ENCODE results near the gene DCHS1. TPM values are rescaled to one million over a fixed set of nuclear protein-coding genes. Genes with fewer than 3 reads are reported as not detected.
A peak's percentile ranks its signal among the peaks of the same experiment; 100 is the strongest.

Gene DCHS1
- total and polyA plus RNA-seq, 2 of the 13 experiments (the other 11 are each of a cell fraction or from before 2014, with no cell fraction given): under 0.01 to 0.03 TPM

DNA sequence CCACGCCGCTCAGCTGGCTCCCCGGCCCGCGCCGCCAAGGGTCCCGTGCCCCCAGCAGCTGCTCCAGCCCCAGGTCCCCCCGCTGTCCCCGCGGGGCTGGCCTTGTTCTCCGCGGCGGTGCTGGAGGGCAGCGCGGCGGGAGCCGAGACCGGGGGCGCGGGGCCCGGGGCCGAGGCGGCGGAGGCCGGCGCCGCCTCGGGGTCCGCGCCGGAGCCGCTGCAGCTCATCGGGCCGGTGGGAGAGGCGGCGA, 43.7 kb downstream of the DCHS1 start (continued):
- TF ChIP-seq GFI1 (CRISPR knock-in tag; IDR thresholded peaks at IDR 0.05; ENCODE audit: borderline replicate concordance) (0 out of 2 replicates have a peak, but pooled peaks have one; percentile 52), FOXO1 (CRISPR knock-in tag; IDR thresholded peaks at IDR 0.05) (no peak), ZFP82 (CRISPR knock-in tag; IDR thresholded peaks at IDR 0.05; ENCODE audit: borderline replicate concordance) (peak; percentile 85; the same call in 1 of the 2 replicates), ZNF7 (CRISPR knock-in tag; IDR thresholded peaks at IDR 0.05) (no peak), HIVEP1 (CRISPR knock-in tag; IDR thresholded peaks at IDR 0.05) (no peak), FOXK1 (CRISPR knock-in tag; IDR thresholded peaks at IDR 0.05; ENCODE audit: borderline replicate concordance, low read depth) (no peak), PLRG1 (conservative IDR thresholded peaks at IDR 0.05) (no peak), HNRNPK (IDR thresholded peaks at IDR 0.05; ENCODE audit: low read depth, low read length, poor library complexity, severe bottlenecking) (peak; percentile 50), SAFB2 (CRISPR knock-in tag; IDR thresholded peaks at IDR 0.05; ENCODE audit: borderline replicate concordance, low read depth) (no peak), STAG1 (CRISPR knock-in tag; IDR thresholded peaks at IDR 0.05) (no peak), ZBTB38 (CRISPR knock-in tag; IDR thresholded peaks at IDR 0.05) (no peak), MTA3 (CRISPR knock-in tag; IDR thresholded peaks at IDR 0.05) (no peak), ZNF34 (CRISPR knock-in tag; IDR thresholded peaks at IDR 0.05; ENCODE audit: borderline replicate concordance) (no peak), ZNF556 (CRISPR knock-in tag; IDR thresholded peaks at IDR 0.05; ENCODE audit: borderline replicate concordance) (no peak)
- TF ChIP-seq, protein P1, sequence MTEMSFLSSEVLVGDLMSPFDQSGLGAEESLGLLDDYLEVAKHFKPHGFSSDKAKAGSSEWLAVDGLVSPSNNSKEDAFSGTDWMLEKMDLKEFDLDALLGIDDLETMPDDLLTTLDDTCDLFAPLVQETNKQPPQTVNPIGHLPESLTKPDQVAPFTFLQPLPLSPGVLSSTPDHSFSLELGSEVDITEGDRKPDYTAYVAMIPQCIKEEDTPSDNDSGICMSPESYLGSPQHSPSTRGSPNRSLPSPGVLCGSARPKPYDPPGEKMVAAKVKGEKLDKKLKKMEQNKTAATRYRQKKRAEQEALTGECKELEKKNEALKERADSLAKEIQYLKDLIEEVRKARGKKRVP (CRISPR knock-in tag; IDR thresholded peaks at IDR 0.05): no peak
- TF ChIP-seq, protein P2, sequence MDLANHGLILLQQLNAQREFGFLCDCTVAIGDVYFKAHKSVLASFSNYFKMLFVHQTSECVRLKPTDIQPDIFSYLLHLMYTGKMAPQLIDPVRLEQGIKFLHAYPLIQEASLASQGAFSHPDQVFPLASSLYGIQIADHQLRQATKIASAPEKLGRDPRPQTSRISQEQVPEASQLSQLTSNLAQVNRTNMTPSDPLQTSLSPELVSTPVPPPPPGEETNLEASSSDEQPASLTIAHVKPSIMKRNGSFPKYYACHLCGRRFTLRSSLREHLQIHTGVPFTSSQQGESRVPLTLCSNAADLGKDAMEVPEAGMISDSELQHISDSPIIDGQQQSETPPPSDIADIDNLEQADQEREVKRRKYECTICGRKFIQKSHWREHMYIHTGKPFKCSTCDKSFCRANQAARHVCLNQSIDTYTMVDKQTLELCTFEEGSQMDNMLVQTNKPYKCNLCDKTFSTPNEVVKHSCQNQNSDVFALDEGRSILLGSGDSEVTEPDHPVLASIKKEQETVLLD (CRISPR knock-in tag; IDR thresholded peaks at IDR 0.05; ENCODE audit: low read depth): no peak
- TF ChIP-seq, protein P3, sequence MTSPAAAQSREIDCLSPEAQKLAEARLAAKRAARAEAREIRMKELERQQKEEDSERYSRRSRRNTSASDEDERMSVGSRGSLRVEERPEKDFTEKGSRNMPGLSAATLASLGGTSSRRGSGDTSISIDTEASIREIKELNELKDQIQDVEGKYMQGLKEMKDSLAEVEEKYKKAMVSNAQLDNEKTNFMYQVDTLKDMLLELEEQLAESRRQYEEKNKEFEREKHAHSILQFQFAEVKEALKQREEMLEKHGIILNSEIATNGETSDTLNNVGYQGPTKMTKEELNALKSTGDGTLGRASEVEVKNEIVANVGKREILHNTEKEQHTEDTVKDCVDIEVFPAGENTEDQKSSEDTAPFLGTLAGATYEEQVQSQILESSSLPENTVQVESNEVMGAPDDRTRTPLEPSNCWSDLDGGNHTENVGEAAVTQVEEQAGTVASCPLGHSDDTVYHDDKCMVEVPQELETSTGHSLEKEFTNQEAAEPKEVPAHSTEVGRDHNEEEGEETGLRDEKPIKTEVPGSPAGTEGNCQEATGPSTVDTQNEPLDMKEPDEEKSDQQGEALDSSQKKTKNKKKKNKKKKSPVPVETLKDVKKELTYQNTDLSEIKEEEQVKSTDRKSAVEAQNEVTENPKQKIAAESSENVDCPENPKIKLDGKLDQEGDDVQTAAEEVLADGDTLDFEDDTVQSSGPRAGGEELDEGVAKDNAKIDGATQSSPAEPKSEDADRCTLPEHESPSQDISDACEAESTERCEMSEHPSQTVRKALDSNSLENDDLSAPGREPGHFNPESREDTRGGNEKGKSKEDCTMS (CRISPR knock-in tag; conservative IDR thresholded peaks at IDR 0.05): no peak
- TF ChIP-seq, protein P4, sequence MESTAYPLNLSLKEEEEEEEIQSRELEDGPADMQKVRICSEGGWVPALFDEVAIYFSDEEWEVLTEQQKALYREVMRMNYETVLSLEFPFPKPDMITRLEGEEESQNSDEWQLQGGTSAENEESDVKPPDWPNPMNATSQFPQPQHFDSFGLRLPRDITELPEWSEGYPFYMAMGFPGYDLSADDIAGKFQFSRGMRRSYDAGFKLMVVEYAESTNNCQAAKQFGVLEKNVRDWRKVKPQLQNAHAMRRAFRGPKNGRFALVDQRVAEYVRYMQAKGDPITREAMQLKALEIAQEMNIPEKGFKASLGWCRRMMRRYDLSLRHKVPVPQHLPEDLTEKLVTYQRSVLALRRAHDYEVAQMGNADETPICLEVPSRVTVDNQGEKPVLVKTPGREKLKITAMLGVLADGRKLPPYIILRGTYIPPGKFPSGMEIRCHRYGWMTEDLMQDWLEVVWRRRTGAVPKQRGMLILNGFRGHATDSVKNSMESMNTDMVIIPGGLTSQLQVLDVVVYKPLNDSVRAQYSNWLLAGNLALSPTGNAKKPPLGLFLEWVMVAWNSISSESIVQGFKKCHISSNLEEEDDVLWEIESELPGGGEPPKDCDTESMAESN (CRISPR knock-in tag; conservative IDR thresholded peaks at IDR 0.05): no peak
- TF ChIP-seq, protein P5, sequence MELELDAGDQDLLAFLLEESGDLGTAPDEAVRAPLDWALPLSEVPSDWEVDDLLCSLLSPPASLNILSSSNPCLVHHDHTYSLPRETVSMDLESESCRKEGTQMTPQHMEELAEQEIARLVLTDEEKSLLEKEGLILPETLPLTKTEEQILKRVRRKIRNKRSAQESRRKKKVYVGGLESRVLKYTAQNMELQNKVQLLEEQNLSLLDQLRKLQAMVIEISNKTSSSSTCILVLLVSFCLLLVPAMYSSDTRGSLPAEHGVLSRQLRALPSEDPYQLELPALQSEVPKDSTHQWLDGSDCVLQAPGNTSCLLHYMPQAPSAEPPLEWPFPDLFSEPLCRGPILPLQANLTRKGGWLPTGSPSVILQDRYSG (CRISPR knock-in tag; IDR thresholded peaks at IDR 0.05): no peak
- TF ChIP-seq, protein P6, sequence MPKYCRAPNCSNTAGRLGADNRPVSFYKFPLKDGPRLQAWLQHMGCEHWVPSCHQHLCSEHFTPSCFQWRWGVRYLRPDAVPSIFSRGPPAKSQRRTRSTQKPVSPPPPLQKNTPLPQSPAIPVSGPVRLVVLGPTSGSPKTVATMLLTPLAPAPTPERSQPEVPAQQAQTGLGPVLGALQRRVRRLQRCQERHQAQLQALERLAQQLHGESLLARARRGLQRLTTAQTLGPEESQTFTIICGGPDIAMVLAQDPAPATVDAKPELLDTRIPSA (CRISPR knock-in tag; IDR thresholded peaks at IDR 0.05; ENCODE audit: borderline replicate concordance): 0 out of 2 replicates have a peak, but pooled peaks have one; percentile 18
- TF ChIP-seq, protein P7, sequence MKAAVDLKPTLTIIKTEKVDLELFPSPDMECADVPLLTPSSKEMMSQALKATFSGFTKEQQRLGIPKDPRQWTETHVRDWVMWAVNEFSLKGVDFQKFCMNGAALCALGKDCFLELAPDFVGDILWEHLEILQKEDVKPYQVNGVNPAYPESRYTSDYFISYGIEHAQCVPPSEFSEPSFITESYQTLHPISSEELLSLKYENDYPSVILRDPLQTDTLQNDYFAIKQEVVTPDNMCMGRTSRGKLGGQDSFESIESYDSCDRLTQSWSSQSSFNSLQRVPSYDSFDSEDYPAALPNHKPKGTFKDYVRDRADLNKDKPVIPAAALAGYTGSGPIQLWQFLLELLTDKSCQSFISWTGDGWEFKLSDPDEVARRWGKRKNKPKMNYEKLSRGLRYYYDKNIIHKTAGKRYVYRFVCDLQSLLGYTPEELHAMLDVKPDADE (CRISPR knock-in tag; IDR thresholded peaks at IDR 0.05): no peak
